Upper lobe of left lung (tissue), 4 donors: ENCODE data around the gene CAPRIN1.

ENCODE experiments used
- EP300 ChIP-seq, 4 donors: sonication (generic); formaldehyde crosslinking; IDR thresholded peaks; one replicate each; pipeline ENCODE4 v1.5.1; 2017; ENCODE audit warnings: antibody characterized with exemption in 4 of 4, control low read depth in 2 of 4
- POLR2A ChIP-seq, 4 donors: fragments of 450-650 bp; IDR thresholded peaks; one replicate each; pipeline ENCODE4 v1.5.1; 2016 to 2017; ENCODE audit warnings: antibody characterized with exemption in 4 of 4, mild to moderate bottlenecking in 2 of 4
- POLR2AphosphoS5 ChIP-seq, 2 donors: sonication (generic); formaldehyde crosslinking; IDR thresholded peaks; one replicate each; pipeline ENCODE4 v1.5.1; 2017; ENCODE audit warnings: antibody characterized with exemption in 2 of 2
- TF ChIP-seq, protein P1 (sequence below), 6 experiments: fragments of 450-650 bp in 4 of 6; fragments of 200-600 bp in 2 of 6; sonication (generic) in 2 of 6; IDR thresholded peaks; one replicate each; pipeline ENCODE4 v1.5.1; 2016 to 2019; ENCODE audit warnings: antibody characterized with exemption in 6 of 6

DNA sequence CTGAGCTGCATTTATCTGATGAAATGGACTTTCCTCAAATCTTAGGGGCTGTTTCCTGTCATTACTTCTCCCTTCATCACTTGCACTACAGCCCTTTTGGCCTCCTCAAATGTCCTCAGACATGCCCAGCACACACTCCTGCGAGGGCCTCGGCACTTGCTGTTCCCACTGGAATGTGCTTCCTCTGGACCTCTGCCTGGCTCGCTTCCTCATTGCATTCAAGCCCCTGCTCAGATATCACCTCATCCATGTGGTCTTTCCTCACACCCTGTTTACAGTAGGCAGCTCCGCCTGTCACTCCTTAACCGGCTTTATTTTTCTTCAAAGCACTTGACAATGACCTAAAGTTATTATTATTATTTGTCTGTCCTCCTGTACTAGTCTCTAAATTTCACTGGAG is 62.9 kb downstream of the CAPRIN1 start:
- TF ChIP-seq, protein P1, sequence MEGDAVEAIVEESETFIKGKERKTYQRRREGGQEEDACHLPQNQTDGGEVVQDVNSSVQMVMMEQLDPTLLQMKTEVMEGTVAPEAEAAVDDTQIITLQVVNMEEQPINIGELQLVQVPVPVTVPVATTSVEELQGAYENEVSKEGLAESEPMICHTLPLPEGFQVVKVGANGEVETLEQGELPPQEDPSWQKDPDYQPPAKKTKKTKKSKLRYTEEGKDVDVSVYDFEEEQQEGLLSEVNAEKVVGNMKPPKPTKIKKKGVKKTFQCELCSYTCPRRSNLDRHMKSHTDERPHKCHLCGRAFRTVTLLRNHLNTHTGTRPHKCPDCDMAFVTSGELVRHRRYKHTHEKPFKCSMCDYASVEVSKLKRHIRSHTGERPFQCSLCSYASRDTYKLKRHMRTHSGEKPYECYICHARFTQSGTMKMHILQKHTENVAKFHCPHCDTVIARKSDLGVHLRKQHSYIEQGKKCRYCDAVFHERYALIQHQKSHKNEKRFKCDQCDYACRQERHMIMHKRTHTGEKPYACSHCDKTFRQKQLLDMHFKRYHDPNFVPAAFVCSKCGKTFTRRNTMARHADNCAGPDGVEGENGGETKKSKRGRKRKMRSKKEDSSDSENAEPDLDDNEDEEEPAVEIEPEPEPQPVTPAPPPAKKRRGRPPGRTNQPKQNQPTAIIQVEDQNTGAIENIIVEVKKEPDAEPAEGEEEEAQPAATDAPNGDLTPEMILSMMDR (IDR thresholded peaks at IDR 0.05): no peak
- TF ChIP-seq POLR2AphosphoS5 (IDR thresholded peaks at IDR 0.05): no peak
- no peak for TF ChIP-seq POLR2A (IDR thresholded peaks at IDR 0.05)
- no peak for TF ChIP-seq EP300 (IDR thresholded peaks at IDR 0.05)
